GM18498 (cell line): ENCODE measurements around the gene MAPK4.
A peak's percentile ranks its signal among the peaks of the same experiment; 100 is the strongest.
"Not testable (repeated sequence)": the region's sequence is repeated elsewhere in the genome, so short reads cannot be mapped to it uniquely, and the experiment has no call there.

Experiments used
- ATAC-seq: cut with Tn5 transposase; IDR thresholded peaks from one replicate; pipeline ENCODE4 v1.9.1; 2021; ENCODE audit warnings: mild to moderate bottlenecking, moderate library complexity; ENCODE audit not compliant: unreplicated experiment

Gene MAPK4

GRCh38 chr18:50559752-50560680, at the start of gene MAPK4:
MAPK4 (plus strand) TSS chr18:50560087; CDS start chr18:50663959, 103,872 bp downstream.
- ATAC-seq = peak; percentile 74

- ATAC-seq = not testable (repeated sequence)
Observed at GRCh38 chr18:50517277-50517676, 42.6 kb upstream of the MAPK4 start.

GRCh38 chr18:50518787-50519546, 40.9 kb upstream of the MAPK4 start:
- ATAC-seq = no peak

- ATAC-seq = no peak
Observed at GRCh38 chr18:50523165-50523564, 36.7 kb upstream of the MAPK4 start.

- no peak for ATAC-seq
Observed at GRCh38 chr18:50527636-50528307, 32.1 kb upstream of the MAPK4 start.

- no peak for ATAC-seq
Observed at GRCh38 chr18:50528806-50529205, 31.1 kb upstream of the MAPK4 start.

GRCh38 chr18:50533822-50534221, 26.1 kb upstream of the MAPK4 start:
- ATAC-seq = not testable (repeated sequence)

GRCh38 chr18:50544476-50544875, 15.4 kb upstream of the MAPK4 start:
- ATAC-seq = not testable (repeated sequence)

GRCh38 chr18:50545936-50546335, 14.0 kb upstream of the MAPK4 start:
- no peak for ATAC-seq

GRCh38 chr18:50548160-50548559, 11.7 kb upstream of the MAPK4 start:
- ATAC-seq = no peak

- not testable (repeated sequence) for ATAC-seq
Observed at GRCh38 chr18:50551651-50552050, 8.2 kb upstream of the MAPK4 start.

- no peak for ATAC-seq
Observed at GRCh38 chr18:50558157-50558556, 1.7 kb upstream of the MAPK4 start.

- ATAC-seq = peak; percentile 5
Observed at GRCh38 chr18:50558948-50559751, 737 bp upstream of the MAPK4 start.

GRCh38 chr18:50560681-50561629, 1.1 kb downstream of the MAPK4 start:
- no peak for ATAC-seq

GRCh38 chr18:50562258-50562657, 2.4 kb downstream of the MAPK4 start:
- ATAC-seq = not testable (repeated sequence)

GRCh38 chr18:50562686-50563085, 2.8 kb downstream of the MAPK4 start:
- no peak for ATAC-seq

- no peak for ATAC-seq
Observed at GRCh38 chr18:50563376-50563775, 3.5 kb downstream of the MAPK4 start.

GRCh38 chr18:50569930-50570329, 10.0 kb downstream of the MAPK4 start:
- no peak for ATAC-seq

GRCh38 chr18:50571606-50572005, 11.7 kb downstream of the MAPK4 start:
- no peak for ATAC-seq
